Measurements from ENCODE around the gene ELMO2.
A peak's percentile ranks its signal among the peaks of the same experiment; 100 is the strongest.

The ELMO2 gene

GRCh38 chr20:46406986-46407670 is 713 bp upstream of the ELMO2 start:
- Histone ChIP-seq H3K9me3 (ENCODE audit: control insufficient read depth in 2 of 2, low read length in 2 of 2) (no peaks in the 10 kb centered on the region), H3K9ac (ENCODE audit: low read length in 2 of 2) (peak overlapping the region; percentile 75 to 79), H3K27me3 (ENCODE audit: control insufficient read depth in 1 of 2, insufficient read depth in 2 of 2, low read length in 2 of 2) (no peaks in the 10 kb centered on the region), H3K4me1 (ENCODE audit: control insufficient read depth, insufficient read depth, low read length) (peaks cover 30% of the 10 kb centered on the region), H3K4me3 (ENCODE audit: low read length in 2 of 2) (peak overlapping the region; percentile 91 to 94), H3K27ac (ENCODE audit: low read length) (peak overlapping the region; percentile 84), H3K36me3 (ENCODE audit: control insufficient read depth in 2 of 2, insufficient read depth in 2 of 2, low read length in 2 of 2) (no peaks in the 10 kb centered on the region)

DNA sequence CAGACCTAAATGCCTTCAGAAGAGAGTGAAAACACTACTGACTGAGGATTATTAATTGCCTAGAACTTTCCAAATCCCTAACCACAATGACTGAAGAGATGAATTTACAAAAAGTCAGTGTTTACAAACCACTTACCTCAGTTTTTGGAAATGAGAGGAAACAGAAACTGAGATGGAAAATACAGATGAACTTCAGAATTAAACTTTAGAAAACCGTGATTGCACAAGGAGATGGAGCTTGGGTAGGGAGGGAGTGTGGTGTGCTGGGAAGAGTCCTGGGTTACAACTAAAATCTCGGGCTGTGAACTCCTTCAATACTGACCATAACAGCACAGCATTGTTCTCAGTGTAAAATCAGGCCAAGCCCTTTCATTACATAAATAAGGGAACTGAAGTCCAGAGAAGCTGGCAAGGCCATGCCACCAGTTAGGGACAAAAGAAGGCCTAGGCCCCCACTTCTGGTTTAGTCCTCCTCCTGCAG is 4.0 kb downstream of the ELMO2 start:
- Histone ChIP-seq H3K27me3 (ENCODE audit: control insufficient read depth in 1 of 2, insufficient read depth in 2 of 2, low read length in 2 of 2) (no peaks in the 10 kb centered on the region), H3K27ac (ENCODE audit: low read length) (peak overlapping the region; percentile 58), H3K36me3 (ENCODE audit: control insufficient read depth in 2 of 2, insufficient read depth in 2 of 2, low read length in 2 of 2) (peaks cover 5% of the 10 kb centered on the region in 2 donors), H3K9ac (ENCODE audit: low read length in 2 of 2) (no peak overlapping the region), H3K4me3 (ENCODE audit: low read length in 2 of 2) (no peak overlapping the region), H3K4me1 (ENCODE audit: control insufficient read depth, insufficient read depth, low read length) (peaks cover 56% of the 10 kb centered on the region), H3K9me3 (ENCODE audit: control insufficient read depth in 2 of 2, low read length in 2 of 2) (no peaks in the 10 kb centered on the region)

DNA sequence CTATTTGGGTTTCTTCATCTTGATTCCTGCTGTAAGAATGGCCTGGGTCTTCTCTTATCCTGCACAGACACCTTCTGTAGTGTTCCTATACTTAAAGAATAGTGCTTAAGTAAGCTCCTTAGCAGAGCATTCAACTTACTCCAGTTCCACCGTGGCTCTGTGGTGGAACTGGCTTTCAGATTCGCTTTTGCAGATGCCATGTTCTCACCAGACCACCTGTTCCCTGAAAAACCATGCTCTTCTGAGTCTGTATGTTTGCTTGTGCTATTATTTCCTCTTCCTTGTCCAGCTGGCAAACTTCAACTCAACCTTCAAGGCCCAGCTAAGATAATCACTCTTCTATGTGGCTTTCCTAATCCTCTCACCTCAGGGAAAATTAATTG is 4.9 kb downstream of the ELMO2 start:
- peaks cover 5 to 8% of the 10 kb centered on the region in 2 donors for H3K36me3 ChIP-seq (ENCODE audit: control insufficient read depth in 2 of 2, insufficient read depth in 2 of 2, low read length in 2 of 2)
- peaks cover 50% of the 10 kb centered on the region for H3K4me1 ChIP-seq (ENCODE audit: control insufficient read depth, insufficient read depth, low read length)
- H3K27ac ChIP-seq (ENCODE audit: low read length): peak overlapping the region; percentile 58
- H3K9me3 ChIP-seq (ENCODE audit: control insufficient read depth in 2 of 2, low read length in 2 of 2): no peaks in the 10 kb centered on the region
- H3K4me3 ChIP-seq (ENCODE audit: low read length in 2 of 2): peak overlapping the region in 1 of 2 donors; percentile 36
- H3K9ac ChIP-seq (ENCODE audit: low read length in 2 of 2): no peak overlapping the region
- no peaks in the 10 kb centered on the region for H3K27me3 ChIP-seq (ENCODE audit: control insufficient read depth in 1 of 2, insufficient read depth in 2 of 2, low read length in 2 of 2)

- Histone ChIP-seq H3K4me3 (ENCODE audit: low read length in 2 of 2) (peak overlapping the region; percentile 22 to 36), H3K9me3 (ENCODE audit: control insufficient read depth in 2 of 2, low read length in 2 of 2) (no peaks in the 10 kb centered on the region), H3K27me3 (ENCODE audit: control insufficient read depth in 1 of 2, insufficient read depth in 2 of 2, low read length in 2 of 2) (no peaks in the 10 kb centered on the region), H3K9ac (ENCODE audit: low read length in 2 of 2) (peak overlapping the region in 1 of 2 donors; percentile 35), H3K27ac (ENCODE audit: low read length) (peak overlapping the region; percentile 25), H3K4me1 (ENCODE audit: control insufficient read depth, insufficient read depth, low read length) (peaks cover 50% of the 10 kb centered on the region), H3K36me3 (ENCODE audit: control insufficient read depth in 2 of 2, insufficient read depth in 2 of 2, low read length in 2 of 2) (peaks cover 6 to 8% of the 10 kb centered on the region in 2 donors)
Measured at GRCh38 chr20:46400828-46401477, 5.5 kb downstream of the ELMO2 start.

GRCh38 chr20:46400253-46400652 is 6.2 kb downstream of the ELMO2 start:
- Histone ChIP-seq H3K4me3 (ENCODE audit: low read length in 2 of 2) (peak overlapping the region; percentile 22 to 36), H3K27ac (ENCODE audit: low read length) (peak overlapping the region; percentile 25), H3K4me1 (ENCODE audit: control insufficient read depth, insufficient read depth, low read length) (peaks cover 45% of the 10 kb centered on the region), H3K9me3 (ENCODE audit: control insufficient read depth in 2 of 2, low read length in 2 of 2) (no peaks in the 10 kb centered on the region), H3K9ac (ENCODE audit: low read length in 2 of 2) (peak overlapping the region in 1 of 2 donors; percentile 35), H3K36me3 (ENCODE audit: control insufficient read depth in 2 of 2, insufficient read depth in 2 of 2, low read length in 2 of 2) (peaks cover 8% of the 10 kb centered on the region in 2 donors), H3K27me3 (ENCODE audit: control insufficient read depth in 1 of 2, insufficient read depth in 2 of 2, low read length in 2 of 2) (no peaks in the 10 kb centered on the region)

DNA sequence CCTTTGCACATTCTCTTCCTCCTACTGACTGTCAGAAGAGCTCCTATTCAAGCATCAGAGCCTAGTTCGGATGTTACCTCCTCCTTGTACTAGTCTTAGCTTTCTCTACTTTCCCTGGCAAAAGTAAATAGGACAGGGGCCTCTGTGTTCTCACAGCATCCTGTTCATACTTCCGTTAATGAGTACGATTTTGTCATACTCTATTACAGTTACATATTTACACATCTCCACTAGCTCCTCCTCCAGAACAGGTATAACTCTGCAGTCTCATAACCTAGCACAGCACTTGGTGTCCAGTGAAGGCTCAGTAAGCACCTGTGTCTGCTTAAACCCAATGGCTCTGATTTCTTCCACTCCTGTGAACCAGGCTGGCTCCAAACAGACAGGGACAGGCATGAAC is 7.0 kb downstream of the ELMO2 start:
- peak overlapping the region in 1 of 2 donors; percentile 29 for H3K9ac ChIP-seq (ENCODE audit: low read length in 2 of 2)

GRCh38 chr20:46398963-46399362 is 7.5 kb downstream of the ELMO2 start:
- H3K4me1 ChIP-seq (ENCODE audit: control insufficient read depth, insufficient read depth, low read length): peaks cover 48% of the 10 kb centered on the region
- no peak overlapping the region for H3K4me3 ChIP-seq (ENCODE audit: low read length in 2 of 2)
- no peak overlapping the region for H3K9ac ChIP-seq (ENCODE audit: low read length in 2 of 2)
- no peaks in the 10 kb centered on the region for H3K9me3 ChIP-seq (ENCODE audit: control insufficient read depth in 2 of 2, low read length in 2 of 2)
- no peak overlapping the region for H3K27ac ChIP-seq (ENCODE audit: low read length)
- no peaks in the 10 kb centered on the region for H3K27me3 ChIP-seq (ENCODE audit: control insufficient read depth in 1 of 2, insufficient read depth in 2 of 2, low read length in 2 of 2)
- H3K36me3 ChIP-seq (ENCODE audit: control insufficient read depth in 2 of 2, insufficient read depth in 2 of 2, low read length in 2 of 2): peaks cover 9 to 11% of the 10 kb centered on the region in 2 donors

More for the DNA sequence above, 7.0 kb downstream of the ELMO2 start:
- H3K4me3 ChIP-seq (ENCODE audit: low read length in 2 of 2): no peak overlapping the region
- no peaks in the 10 kb centered on the region for H3K9me3 ChIP-seq (ENCODE audit: control insufficient read depth in 2 of 2, low read length in 2 of 2)
- peaks cover 8% of the 10 kb centered on the region in 2 donors for H3K36me3 ChIP-seq (ENCODE audit: control insufficient read depth in 2 of 2, insufficient read depth in 2 of 2, low read length in 2 of 2)
- peaks cover 45% of the 10 kb centered on the region for H3K4me1 ChIP-seq (ENCODE audit: control insufficient read depth, insufficient read depth, low read length)
- peak overlapping the region; percentile 41 for H3K27ac ChIP-seq (ENCODE audit: low read length)
- no peaks in the 10 kb centered on the region for H3K27me3 ChIP-seq (ENCODE audit: control insufficient read depth in 1 of 2, insufficient read depth in 2 of 2, low read length in 2 of 2)

DNA sequence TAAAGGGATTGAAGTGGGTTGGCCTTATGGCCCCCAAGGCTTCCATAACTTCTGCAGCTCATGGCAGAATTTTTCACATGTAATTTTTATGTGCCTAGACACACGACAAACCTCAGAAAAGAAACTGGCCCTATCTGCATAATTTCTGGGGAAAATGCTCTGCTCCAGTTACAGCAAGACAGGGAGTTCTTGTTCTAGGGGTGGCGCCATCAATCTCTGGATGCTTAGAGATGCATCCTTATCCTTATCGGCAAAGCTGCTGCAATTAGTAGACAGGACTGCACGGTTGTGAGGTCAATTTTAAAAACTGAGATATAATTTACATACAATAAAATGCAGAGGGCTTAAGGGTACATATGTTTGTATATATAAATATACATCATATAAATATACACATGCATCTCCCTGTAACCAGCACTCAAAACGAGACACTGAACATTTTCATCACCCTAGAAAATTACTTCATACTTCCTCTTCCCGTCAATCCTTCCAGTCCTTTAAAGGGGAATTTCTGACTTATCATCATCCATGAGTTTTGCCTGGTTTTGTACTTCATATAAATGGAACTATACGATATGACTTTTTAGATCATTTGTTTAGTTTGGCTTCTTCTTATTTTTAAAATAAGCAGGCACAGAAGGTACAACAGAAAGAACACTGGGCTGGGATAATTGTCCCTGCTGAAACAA is 10.2 kb downstream of the ELMO2 start:
- Histone ChIP-seq H3K9me3 (ENCODE audit: control insufficient read depth in 2 of 2, low read length in 2 of 2) (no peaks in the 10 kb centered on the region), H3K4me1 (ENCODE audit: control insufficient read depth, insufficient read depth, low read length) (peaks cover 29% of the 10 kb centered on the region), H3K9ac (ENCODE audit: low read length in 2 of 2) (no peak overlapping the region), H3K36me3 (ENCODE audit: control insufficient read depth in 2 of 2, insufficient read depth in 2 of 2, low read length in 2 of 2) (peaks cover 34 to 37% of the 10 kb centered on the region in 2 donors), H3K27me3 (ENCODE audit: control insufficient read depth in 1 of 2, insufficient read depth in 2 of 2, low read length in 2 of 2) (no peaks in the 10 kb centered on the region), H3K27ac (ENCODE audit: low read length) (no peak overlapping the region), H3K4me3 (ENCODE audit: low read length in 2 of 2) (no peak overlapping the region)

DNA sequence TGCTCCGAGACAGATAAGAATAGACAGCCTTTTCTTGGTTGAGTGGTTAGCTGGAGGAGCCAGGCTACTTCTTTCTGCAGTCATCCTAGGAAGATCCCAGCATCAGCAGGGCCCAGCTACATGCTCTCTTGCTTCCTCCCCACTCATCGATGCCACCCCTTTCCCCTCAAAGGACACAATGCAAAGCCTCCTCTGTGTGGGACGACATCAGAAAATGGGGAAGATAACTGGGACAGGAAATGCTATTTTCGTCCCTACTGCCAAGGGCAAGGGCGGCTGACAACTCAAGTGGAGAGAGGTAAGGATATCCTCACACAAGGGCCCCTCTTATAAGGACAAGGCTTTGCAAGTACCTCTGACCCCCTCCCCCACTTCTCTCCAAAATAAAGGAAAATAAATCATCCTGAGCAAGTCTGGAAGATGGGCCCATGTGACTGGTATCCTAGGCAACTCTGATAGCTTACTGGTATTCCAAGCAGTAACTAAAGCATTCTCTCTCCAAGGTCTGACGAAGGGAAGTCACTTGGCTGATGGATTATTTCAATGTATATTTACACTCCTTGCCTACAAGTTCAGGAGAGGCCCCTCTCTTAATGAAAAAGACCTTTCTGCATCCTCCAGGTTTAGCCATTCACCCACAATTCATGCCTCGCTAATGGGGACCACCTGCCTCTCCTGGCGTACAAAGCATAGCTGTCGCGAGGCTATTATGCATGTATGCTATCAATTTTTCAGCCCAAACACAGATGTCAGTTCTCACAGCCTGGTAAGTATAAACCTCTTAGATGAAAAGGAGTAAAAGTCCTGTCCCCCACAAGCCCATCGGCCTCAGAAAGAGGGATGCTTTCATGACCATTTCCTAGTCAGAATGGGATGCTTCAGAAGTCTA is 11.3 kb downstream of the ELMO2 start:
- peaks cover 39 to 44% of the 10 kb centered on the region in 2 donors for H3K36me3 ChIP-seq (ENCODE audit: control insufficient read depth in 2 of 2, insufficient read depth in 2 of 2, low read length in 2 of 2)
- H3K9ac ChIP-seq (ENCODE audit: low read length in 2 of 2): peak overlapping the region in 1 of 2 donors; percentile 13
- no peaks in the 10 kb centered on the region for H3K9me3 ChIP-seq (ENCODE audit: control insufficient read depth in 2 of 2, low read length in 2 of 2)
- peaks cover 19% of the 10 kb centered on the region for H3K4me1 ChIP-seq (ENCODE audit: control insufficient read depth, insufficient read depth, low read length)
- no peak overlapping the region for H3K27ac ChIP-seq (ENCODE audit: low read length)
- H3K27me3 ChIP-seq (ENCODE audit: control insufficient read depth in 1 of 2, insufficient read depth in 2 of 2, low read length in 2 of 2): no peaks in the 10 kb centered on the region
- no peak overlapping the region for H3K4me3 ChIP-seq (ENCODE audit: low read length in 2 of 2)

- Histone ChIP-seq H3K4me1 (ENCODE audit: control insufficient read depth, insufficient read depth, low read length) (peaks cover 9% of the 10 kb centered on the region), H3K36me3 (ENCODE audit: control insufficient read depth in 2 of 2, insufficient read depth in 2 of 2, low read length in 2 of 2) (peaks cover 41 to 45% of the 10 kb centered on the region in 2 donors), H3K9me3 (ENCODE audit: control insufficient read depth in 2 of 2, low read length in 2 of 2) (no peaks in the 10 kb centered on the region), H3K27ac (ENCODE audit: low read length) (no peak overlapping the region), H3K27me3 (ENCODE audit: control insufficient read depth in 1 of 2, insufficient read depth in 2 of 2, low read length in 2 of 2) (no peaks in the 10 kb centered on the region), H3K9ac (ENCODE audit: low read length in 2 of 2) (no peak overlapping the region), H3K4me3 (ENCODE audit: low read length in 2 of 2) (no peak overlapping the region)
Measured at GRCh38 chr20:46393967-46394366, 12.4 kb downstream of the ELMO2 start.

All from stomach smooth muscle (tissue), 2 donors.